Measurements from ENCODE around the gene SLC2A3. TPM values are rescaled to one million over a fixed set of nuclear protein-coding genes. Genes with fewer than 3 reads are reported as not detected.
"Not testable (repeated sequence)": the region's sequence is repeated elsewhere in the genome, so short reads cannot be mapped to it uniquely, and the experiment has no call there.

The SLC2A3 gene
- total and polyA plus RNA-seq, 9 donors, result 14.1 to 100 (median 28.0) TPM

GRCh38 chr12:7917392-7918267 lies 18.4 kb downstream of the SLC2A3 start:
- WGBS, 3 donors, result 89 to 94% (median 94%) methylated on average over 19 of the region's 19 CpGs
- no peak overlapping the region for H3K27ac ChIP-seq
- H3K4me3 ChIP-seq, result no peak overlapping the region
- TF ChIP-seq EP300 (IDR thresholded peaks at IDR 0.05), result no peak
- TF ChIP-seq POLR2A (IDR thresholded peaks at IDR 0.05), result no peak
- no peak for TF ChIP-seq CTCF (IDR thresholded peaks at IDR 0.05)
- intact Hi-C loops (cut with DNase I), result no loop called here
- no peaks in the 10 kb centered on the region for H3K9me3 ChIP-seq
- peaks cover 2% of the 10 kb centered on the region for H3K4me1 ChIP-seq (ENCODE audit: insufficient read depth)
- H3K27me3 ChIP-seq, result no peaks in the 10 kb centered on the region
- no peaks in the 10 kb centered on the region for H3K36me3 ChIP-seq
- no peak for DNase-seq

GRCh38 chr12:7916936-7917335 lies 19.1 kb downstream of the SLC2A3 start:
- Histone ChIP-seq H3K36me3 (no peaks in the 10 kb centered on the region), H3K9me3 (no peaks in the 10 kb centered on the region), H3K4me1 (ENCODE audit: insufficient read depth) (peaks cover 2% of the 10 kb centered on the region), H3K4me3 (no peak overlapping the region), H3K27ac (no peak overlapping the region), H3K27me3 (no peaks in the 10 kb centered on the region)
- DNase-seq, result no peak
- WGBS, 3 donors, result 71 to 79% (median 76%) methylated on average over 1 of the region's 1 CpG
- intact Hi-C loops (cut with DNase I), result no loop called here
- TF ChIP-seq EP300 (IDR thresholded peaks at IDR 0.05) (no peak), POLR2A (IDR thresholded peaks at IDR 0.05) (no peak), CTCF (IDR thresholded peaks at IDR 0.05) (no peak)

GRCh38 chr12:7915661-7916403 lies 20.2 kb downstream of the SLC2A3 start:
- H3K4me1 ChIP-seq (ENCODE audit: insufficient read depth), result peaks cover 2% of the 10 kb centered on the region
- TF ChIP-seq CTCF (IDR thresholded peaks at IDR 0.05) (no peak), POLR2A (IDR thresholded peaks at IDR 0.05) (no peak), EP300 (IDR thresholded peaks at IDR 0.05) (no peak)
- H3K4me3 ChIP-seq, result no peak overlapping the region
- WGBS, 3 donors, result 30 to 43% (median 37%) methylated on average over 36 to 38 of the region's 38 CpGs
- no peak for DNase-seq
- no peak overlapping the region for H3K27ac ChIP-seq
- H3K27me3 ChIP-seq, result no peaks in the 10 kb centered on the region
- no peaks in the 10 kb centered on the region for H3K36me3 ChIP-seq
- no peaks in the 10 kb centered on the region for H3K9me3 ChIP-seq
- intact Hi-C loops (cut with DNase I), result no loop called here

GRCh38 chr12:7910106-7910505 lies 25.9 kb downstream of the SLC2A3 start:
- H3K9me3 ChIP-seq; H3K27me3 ChIP-seq; intact Hi-C loops (cut with DNase I); H3K4me3 ChIP-seq; DNase-seq; H3K4me1 ChIP-seq (ENCODE audit: insufficient read depth); H3K36me3 ChIP-seq; H3K27ac ChIP-seq: not testable (repeated sequence)
- 79 to 81% (median 80%) methylated on average over 7 of the region's 7 CpGs for WGBS, 3 donors

GRCh38 chr12:7907009-7907408 lies 29.0 kb downstream of the SLC2A3 start:
- no peak for DNase-seq
- Histone ChIP-seq H3K9me3 (no peaks in the 10 kb centered on the region), H3K27ac (no peak overlapping the region), H3K4me3 (no peak overlapping the region), H3K4me1 (ENCODE audit: insufficient read depth) (no peaks in the 10 kb centered on the region), H3K27me3 (no peaks in the 10 kb centered on the region), H3K36me3 (no peaks in the 10 kb centered on the region)
- no peak for TF ChIP-seq EP300 (IDR thresholded peaks at IDR 0.05)
- TF ChIP-seq POLR2A (IDR thresholded peaks at IDR 0.05), result no peak
- no peak for TF ChIP-seq CTCF (IDR thresholded peaks at IDR 0.05)
- WGBS, 3 donors, result 50 to 65% (median 62%) methylated on average over 3 of the region's 3 CpGs
- intact Hi-C loops (cut with DNase I), result no loop called here

GRCh38 chr12:7906303-7906702 lies 29.7 kb downstream of the SLC2A3 start:
- H3K4me3 ChIP-seq; H3K4me1 ChIP-seq (ENCODE audit: insufficient read depth); H3K36me3 ChIP-seq; H3K27ac ChIP-seq; H3K27me3 ChIP-seq; DNase-seq; H3K9me3 ChIP-seq; intact Hi-C loops (cut with DNase I): not testable (repeated sequence)
- 77 to 93% (median 92%) methylated on average over 4 of the region's 4 CpGs for WGBS, 3 donors

GRCh38 chr12:7905600-7906125 lies 30.3 kb downstream of the SLC2A3 start:
- 3 to 14% (median 5%) methylated on average over 2 to 5 of the region's 5 CpGs for WGBS, 3 donors
- H3K4me1 ChIP-seq (ENCODE audit: insufficient read depth); DNase-seq; H3K27ac ChIP-seq; H3K36me3 ChIP-seq; H3K27me3 ChIP-seq; H3K9me3 ChIP-seq; intact Hi-C loops (cut with DNase I); H3K4me3 ChIP-seq: not testable (repeated sequence)
